Omental fat pad (tissue), 4 donors: ENCODE measurements around the gene BTF3L4. TPM values are rescaled to one million over a fixed set of nuclear protein-coding genes. Genes with fewer than 3 reads are reported as not detected.
"Not testable (repeated sequence)": the region's sequence is repeated elsewhere in the genome, so short reads cannot be mapped to it uniquely, and the experiment has no call there.

Experiments used
- ATAC-seq: fragments of 150-250 bp; one replicate; pipeline ENCODE4 v1.9.1; 2016; ENCODE audit warnings: mild to moderate bottlenecking, moderate library complexity; ENCODE audit not compliant: low FRiP score
- DNase-seq: peaks from one replicate; pipeline ENCODE4 v3.0.0-alpha.2; 2019; ENCODE audit warnings: low spot score
- CTCF ChIP-seq, 3 donors: fragments of 450-650 bp; IDR thresholded peaks; one replicate each; pipeline ENCODE4 v1.5.1; 2016 to 2017; ENCODE audit warnings: antibody characterized with exemption in 3 of 3, mild to moderate bottlenecking in 3 of 3, moderate library complexity in 2 of 3
- total RNA-seq, 4 donors: library from RNA; depleted of rRNA; stranded (reverse); fragments of >200 nt; gene quantifications; one replicate each; pipeline ENCODE4 v1.1.0, GENCODE V29; 2016

BTF3L4 gene
- total RNA-seq, 4 donors from 2014 or later: 43.6 to 55.9 (median 52.6) TPM

GRCh38 chr1:52063192-52063591, 7.1 kb downstream of the BTF3L4 start:
- DNase-seq (no peak), ATAC-seq (no peak)
- no peak for TF ChIP-seq CTCF (IDR thresholded peaks at IDR 0.05)

- ATAC-seq: no peak
- TF ChIP-seq CTCF (IDR thresholded peaks at IDR 0.05): no peak
- DNase-seq: no peak
Observed at GRCh38 chr1:52070704-52071103, 14.6 kb downstream of the BTF3L4 start.

- TF ChIP-seq CTCF (IDR thresholded peaks at IDR 0.05): no peak
- no peak for ATAC-seq
- no peak for DNase-seq
Observed at GRCh38 chr1:52072291-52072690, 16.2 kb downstream of the BTF3L4 start.

- not testable (repeated sequence) for ATAC-seq, DNase-seq
Observed at GRCh38 chr1:52077277-52077676, 21.2 kb downstream of the BTF3L4 start.

- ATAC-seq: no peak
- no peak for DNase-seq
- TF ChIP-seq CTCF (IDR thresholded peaks at IDR 0.05): no peak
Observed at GRCh38 chr1:52080014-52080415, 23.9 kb downstream of the BTF3L4 start.

GRCh38 chr1:52087892-52088291, 31.8 kb downstream of the BTF3L4 start:
- DNase-seq, ATAC-seq: not testable (repeated sequence)

- not testable (repeated sequence) for ATAC-seq, DNase-seq
Observed at GRCh38 chr1:52094300-52094699, 38.2 kb downstream of the BTF3L4 start.

GRCh38 chr1:52096216-52096615, 40.1 kb downstream of the BTF3L4 start:
- no peak for TF ChIP-seq CTCF (IDR thresholded peaks at IDR 0.05)
- DNase-seq (no peak), ATAC-seq (no peak)

- TF ChIP-seq CTCF (IDR thresholded peaks at IDR 0.05): no peak
- no peak for ATAC-seq
Observed at GRCh38 chr1:52098139-52098871, 42.2 kb downstream of the BTF3L4 start.

More at GRCh38 chr1:52098139-52098871, 42.2 kb downstream of the BTF3L4 start:
- no peak for DNase-seq
